ENCODE measurements around the gene SLAMF6. TPM values are rescaled to one million over a fixed set of nuclear protein-coding genes. Genes with fewer than 3 reads are reported as not detected.

The SLAMF6 gene
- total and polyA plus RNA-seq, 2 experiments from 2014 or later = not detected

DNA sequence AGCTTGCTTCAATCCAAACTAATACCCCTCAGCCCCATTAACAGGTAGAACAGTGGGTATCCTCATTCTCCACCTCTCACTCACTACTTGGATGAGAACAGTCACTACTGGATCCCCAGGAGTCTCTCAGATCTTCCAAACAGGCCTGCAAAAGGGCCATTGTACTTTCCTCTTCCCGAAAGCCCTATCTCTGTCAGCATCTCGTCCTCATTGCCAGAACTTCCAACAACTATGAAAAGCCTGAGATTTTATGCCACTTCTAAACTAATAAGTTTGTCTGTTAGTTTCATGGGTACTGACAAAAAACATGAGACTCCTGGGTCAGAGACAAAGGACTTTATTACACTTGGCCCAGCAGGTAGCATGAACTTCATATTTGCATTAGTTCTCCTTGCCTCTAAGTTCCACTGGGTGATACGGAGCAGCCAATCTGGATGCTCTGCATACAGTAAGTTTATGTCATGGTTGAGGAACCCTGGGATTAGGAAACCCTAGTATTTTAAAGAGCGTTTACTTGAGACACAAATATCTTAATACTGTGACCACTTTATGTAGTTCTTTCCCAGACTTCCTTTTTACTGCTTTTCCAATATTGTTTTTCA is 84.6 kb downstream of the SLAMF6 start:
- in situ Hi-C loops (cut with MboI) = loop anchor here (10.0 kb wide), 1 partner anchor 166 kb away; no protein-coding TSS in a partner anchor
- H3K36me3 ChIP-seq (ENCODE audit: low read depth) = no peaks in the 10 kb centered on the region
- H3F3A ChIP-seq (ENCODE audit: insufficient read depth) = no peaks in the 10 kb centered on the region
- 51 to 52% methylated on average over 4 of the region's 4 CpGs for WGBS, 2 experiments (ENCODE audit: low coverage in 1 of 2, low lambda C conversion rate in 2 of 2, missing lambda C conversion rate in 2 of 2)
- peaks cover 13% of the 10 kb centered on the region for H3K27me3 ChIP-seq (replicated peaks; ENCODE audit: insufficient read depth)
- no peaks in the 10 kb centered on the region for H3K9me3 ChIP-seq (ENCODE audit: low read depth)
- H3K27ac ChIP-seq = no peak overlapping the region
- no peak overlapping the region for H3K4me2 ChIP-seq (ENCODE audit: unreplicated experiment)
- no peaks in the 10 kb centered on the region for H3K4me1 ChIP-seq (ENCODE audit: insufficient read depth)
- DNase-seq = no peak
- no peak overlapping the region for H2AFZ ChIP-seq
- H4K20me1 ChIP-seq (ENCODE audit: insufficient read depth) = no peaks in the 10 kb centered on the region
- no peaks in the 10 kb centered on the region for H3K79me2 ChIP-seq (ENCODE audit: insufficient read depth)
- no peaks in the 10 kb centered on the region for H3K9me2 ChIP-seq (ENCODE audit: insufficient read depth)
- TF ChIP-seq EZH2 (IDR thresholded peaks at IDR 0.05; ENCODE audit: insufficient read depth, poor library complexity, severe bottlenecking) (no peak), EZH2phosphoT487 (IDR thresholded peaks at IDR 0.05; ENCODE audit: insufficient read depth, low read depth) (no peak)
- no peak overlapping the region for H3K4me3 ChIP-seq
- H3K9ac ChIP-seq = no peak overlapping the region

DNA sequence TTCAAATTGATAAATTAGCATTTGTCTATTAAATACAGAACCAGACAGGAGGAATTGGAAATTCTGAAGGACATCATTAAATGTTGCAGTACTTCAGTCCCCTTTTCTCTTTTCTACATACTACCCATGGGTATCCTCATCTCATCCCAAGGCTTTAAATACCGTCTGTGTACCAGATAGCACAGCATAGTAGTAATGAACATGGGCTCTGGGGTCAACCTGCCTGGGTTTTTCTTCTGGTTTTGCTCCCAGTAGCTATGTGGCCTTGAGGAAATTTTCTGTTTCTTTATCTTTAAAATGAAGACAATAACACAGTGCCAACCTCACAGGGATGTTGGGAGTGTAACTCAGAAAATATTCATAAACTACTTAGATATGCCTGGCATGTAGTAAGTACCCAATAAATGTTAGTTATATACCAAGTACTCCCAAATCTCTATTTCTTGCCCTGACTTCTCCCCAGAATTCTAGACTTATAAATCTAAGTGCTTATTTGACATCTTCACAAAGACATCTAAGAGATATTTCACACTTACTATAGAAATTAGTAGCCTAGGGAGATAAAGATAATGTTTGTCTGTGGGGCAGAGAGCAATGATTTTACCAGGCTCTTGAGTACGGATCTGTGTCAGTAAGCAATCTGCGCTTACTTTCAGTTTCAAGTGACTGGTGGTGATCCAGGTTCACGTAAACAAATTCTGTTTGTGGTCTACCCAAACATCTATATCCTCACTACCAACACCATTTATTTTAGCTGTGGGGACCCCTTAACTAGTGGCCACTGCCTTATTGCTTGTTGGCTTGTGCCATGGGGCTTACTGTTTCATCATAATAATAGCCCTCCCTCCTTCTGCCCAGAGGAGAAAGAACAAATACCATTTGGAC is 85.4 kb downstream of the SLAMF6 start:
- Histone ChIP-seq H3K27me3 (replicated peaks; ENCODE audit: insufficient read depth) (peaks cover 15% of the 10 kb centered on the region), H3K9me2 (ENCODE audit: insufficient read depth) (no peaks in the 10 kb centered on the region), H3K4me2 (ENCODE audit: unreplicated experiment) (no peak overlapping the region), H3K9ac (no peak overlapping the region), H3K36me3 (ENCODE audit: low read depth) (no peaks in the 10 kb centered on the region), H3K9me3 (ENCODE audit: low read depth) (no peaks in the 10 kb centered on the region), H3K4me3 (no peak overlapping the region), H3K27ac (no peak overlapping the region), H3K79me2 (ENCODE audit: insufficient read depth) (no peaks in the 10 kb centered on the region), H4K20me1 (ENCODE audit: insufficient read depth) (no peaks in the 10 kb centered on the region), H3F3A (ENCODE audit: insufficient read depth) (no peaks in the 10 kb centered on the region), H2AFZ (no peak overlapping the region), H3K4me1 (ENCODE audit: insufficient read depth) (no peaks in the 10 kb centered on the region)
- no peak for DNase-seq
- no peak for TF ChIP-seq EZH2phosphoT487 (IDR thresholded peaks at IDR 0.05; ENCODE audit: insufficient read depth, low read depth)
- in situ Hi-C loops (cut with MboI) = loop anchor here (10.0 kb wide), 1 partner anchor 167 kb away; no protein-coding TSS in a partner anchor
- WGBS, 2 experiments (ENCODE audit: low coverage in 1 of 2, low lambda C conversion rate in 2 of 2, missing lambda C conversion rate in 2 of 2) = 42 to 51% methylated on average over 4 of the region's 4 CpGs

DNA sequence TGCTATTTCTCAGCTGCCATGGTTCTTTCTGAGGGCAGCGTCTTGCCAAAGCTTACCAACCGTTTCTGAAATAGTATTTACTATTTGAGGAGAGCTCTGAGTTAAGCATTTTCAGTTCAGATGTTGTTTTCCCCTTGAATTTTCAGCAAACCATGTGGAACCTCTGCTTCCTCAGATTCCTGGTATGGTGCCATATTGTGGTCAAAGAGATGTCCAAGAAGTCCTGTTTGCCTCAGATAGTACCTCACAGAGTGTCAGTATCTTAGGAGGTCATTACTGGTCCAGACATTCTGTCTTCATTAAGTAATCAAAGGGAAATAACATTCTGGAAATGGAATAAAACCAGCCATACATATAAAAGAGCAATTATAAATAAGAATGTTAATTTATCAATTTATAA is 86.1 kb downstream of the SLAMF6 start:
- WGBS, 2 experiments (ENCODE audit: low coverage in 1 of 2, low lambda C conversion rate in 2 of 2, missing lambda C conversion rate in 2 of 2) = 31% methylated on average over 2 of the region's 2 CpGs
- no peaks in the 10 kb centered on the region for H3F3A ChIP-seq (ENCODE audit: insufficient read depth)
- no peaks in the 10 kb centered on the region for H3K79me2 ChIP-seq (ENCODE audit: insufficient read depth)
- in situ Hi-C loops (cut with MboI) = loop anchor here (10.0 kb wide), 1 partner anchor 168 kb away; no protein-coding TSS in a partner anchor
- H3K27me3 ChIP-seq (replicated peaks; ENCODE audit: insufficient read depth) = peaks cover 15% of the 10 kb centered on the region
- H3K4me2 ChIP-seq (ENCODE audit: unreplicated experiment) = no peak overlapping the region
- no peaks in the 10 kb centered on the region for H3K9me2 ChIP-seq (ENCODE audit: insufficient read depth)
- no peak for TF ChIP-seq EZH2 (IDR thresholded peaks at IDR 0.05; ENCODE audit: insufficient read depth, poor library complexity, severe bottlenecking)
- no peak for DNase-seq
- H3K4me1 ChIP-seq (ENCODE audit: insufficient read depth) = no peaks in the 10 kb centered on the region
- H3K9ac ChIP-seq = no peak overlapping the region
- H3K4me3 ChIP-seq = no peak overlapping the region
- H3K27ac ChIP-seq = no peak overlapping the region
- no peaks in the 10 kb centered on the region for H3K36me3 ChIP-seq (ENCODE audit: low read depth)
- no peaks in the 10 kb centered on the region for H4K20me1 ChIP-seq (ENCODE audit: insufficient read depth)
- H2AFZ ChIP-seq = no peak overlapping the region
- no peaks in the 10 kb centered on the region for H3K9me3 ChIP-seq (ENCODE audit: low read depth)

Other genes starting within 250 kb of the SLAMF6 start
- gene PEX19, start 238.1 kb downstream of the SLAMF6 start, total RNA-seq (2014; rRNA removed; shearing (Covaris generic)) = 48.4 and 52.4 TPM in 2 replicates
- gene PEX19, start 238.1 kb downstream of the SLAMF6 start, polyA plus RNA-seq (2016; fragmentation: Nextera tagmentation; extraction: Ambion mirVana) = 38.9 and 43.9 TPM in 2 replicates
- gene COPA, start 180.0 kb downstream of the SLAMF6 start, total RNA-seq (2014; rRNA removed; shearing (Covaris generic)) = 212 and 214 TPM in 2 replicates
- gene COPA, start 180.0 kb downstream of the SLAMF6 start, polyA plus RNA-seq (2016; fragmentation: Nextera tagmentation; extraction: Ambion mirVana) = 194 and 200 TPM in 2 replicates
- 104 and 110 TPM in 2 replicates for gene NCSTN, start 179.9 kb downstream of the SLAMF6 start, total RNA-seq (2014; rRNA removed; shearing (Covaris generic))
- gene NCSTN, start 179.9 kb downstream of the SLAMF6 start, polyA plus RNA-seq (2016; fragmentation: Nextera tagmentation; extraction: Ambion mirVana) = 138 and 147 TPM in 2 replicates
- gene NHLH1, start 156.2 kb downstream of the SLAMF6 start, total RNA-seq (2014; rRNA removed; shearing (Covaris generic)) = not detected in 2 replicates
- gene NHLH1, start 156.2 kb downstream of the SLAMF6 start, polyA plus RNA-seq (2016; fragmentation: Nextera tagmentation; extraction: Ambion mirVana) = 0.16 and 0.31 TPM in 2 replicates
- not detected in 2 replicates for gene VANGL2, start 122.7 kb downstream of the SLAMF6 start, total RNA-seq (2014; rRNA removed; shearing (Covaris generic))
- gene VANGL2, start 122.7 kb downstream of the SLAMF6 start, polyA plus RNA-seq (2016; fragmentation: Nextera tagmentation; extraction: Ambion mirVana) = not detected in 2 replicates
- not detected in 2 replicates for gene CD84, start 56.2 kb upstream of the SLAMF6 start, total RNA-seq (2014; rRNA removed; shearing (Covaris generic))
- gene CD84, start 56.2 kb upstream of the SLAMF6 start, polyA plus RNA-seq (2016; fragmentation: Nextera tagmentation; extraction: Ambion mirVana) = not detected in 2 replicates
- not detected in 2 replicates for gene SLAMF1, start 123.8 kb upstream of the SLAMF6 start, total RNA-seq (2014; rRNA removed; shearing (Covaris generic))
- gene SLAMF1, start 123.8 kb upstream of the SLAMF6 start, polyA plus RNA-seq (2016; fragmentation: Nextera tagmentation; extraction: Ambion mirVana) = not detected in 2 replicates
- gene CD48, start 188.6 kb upstream of the SLAMF6 start, total RNA-seq (2014; rRNA removed; shearing (Covaris generic)) = not detected in 2 replicates
- gene CD48, start 188.6 kb upstream of the SLAMF6 start, polyA plus RNA-seq (2016; fragmentation: Nextera tagmentation; extraction: Ambion mirVana) = 0.28 TPM in 1 of 2 replicates, not detected in the other
- not detected in 2 replicates for gene SLAMF7, start 216.0 kb upstream of the SLAMF6 start, total RNA-seq (2014; rRNA removed; shearing (Covaris generic))
- gene SLAMF7, start 216.0 kb upstream of the SLAMF6 start, polyA plus RNA-seq (2016; fragmentation: Nextera tagmentation; extraction: Ambion mirVana) = not detected in 2 replicates

All from GM23248 (cell line).